ENCODE results near the gene GPR17.

GPR17 gene

DNA sequence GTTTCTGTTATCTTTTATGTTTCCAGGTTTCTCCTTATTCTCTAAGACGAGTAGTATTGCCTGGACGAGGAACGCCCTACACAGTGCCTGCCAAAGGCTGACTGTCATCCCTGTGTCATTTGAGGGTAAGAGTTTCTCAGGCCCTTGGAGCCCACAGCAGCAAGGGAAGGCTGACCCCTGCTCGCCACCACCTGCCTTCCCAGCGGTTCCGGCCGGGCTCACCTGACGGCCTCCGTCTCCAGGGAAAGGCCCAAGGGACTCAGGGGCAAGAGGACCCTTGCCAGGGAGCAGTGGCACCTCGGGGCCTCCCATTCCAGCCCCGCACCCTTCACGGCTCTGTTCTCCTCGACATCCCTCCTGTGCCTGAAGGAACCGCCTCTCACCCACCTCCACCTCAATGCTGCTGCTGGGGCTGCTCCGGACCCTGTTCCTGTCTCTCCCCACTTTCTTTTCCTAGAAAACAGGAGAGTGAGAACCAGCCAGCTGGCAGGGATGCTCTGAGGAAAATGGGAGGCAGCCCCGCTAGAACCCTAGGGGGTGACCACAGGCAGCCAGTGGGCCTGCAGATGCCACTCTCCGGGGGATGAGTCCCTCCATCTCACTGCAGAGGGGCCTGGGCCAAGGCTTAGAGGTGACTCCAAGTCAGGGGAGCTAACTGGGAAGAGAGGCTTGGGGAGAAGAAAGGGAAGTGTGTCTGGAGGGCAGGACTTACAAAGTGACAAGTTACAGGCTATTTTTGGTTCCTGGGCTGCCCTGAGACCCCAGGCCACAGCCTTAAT, 27.5 kb downstream of the GPR17 start:
- H3K27me3 ChIP-seq, result peaks cover 100% of the 10 kb centered on the region
- H3K4me3 ChIP-seq (ENCODE audit: low read depth in 1 of 2, low read length in 1 of 2), result no peak overlapping the region
- peaks cover 0 to 10% of the 10 kb centered on the region in 2 experiments for H3K4me1 ChIP-seq (ENCODE audit: control insufficient read depth in 1 of 2, insufficient read depth in 1 of 2, low read depth in 1 of 2, low read length in 1 of 2)
- no peak overlapping the region for H3K27ac ChIP-seq
- TF ChIP-seq, protein P1, sequence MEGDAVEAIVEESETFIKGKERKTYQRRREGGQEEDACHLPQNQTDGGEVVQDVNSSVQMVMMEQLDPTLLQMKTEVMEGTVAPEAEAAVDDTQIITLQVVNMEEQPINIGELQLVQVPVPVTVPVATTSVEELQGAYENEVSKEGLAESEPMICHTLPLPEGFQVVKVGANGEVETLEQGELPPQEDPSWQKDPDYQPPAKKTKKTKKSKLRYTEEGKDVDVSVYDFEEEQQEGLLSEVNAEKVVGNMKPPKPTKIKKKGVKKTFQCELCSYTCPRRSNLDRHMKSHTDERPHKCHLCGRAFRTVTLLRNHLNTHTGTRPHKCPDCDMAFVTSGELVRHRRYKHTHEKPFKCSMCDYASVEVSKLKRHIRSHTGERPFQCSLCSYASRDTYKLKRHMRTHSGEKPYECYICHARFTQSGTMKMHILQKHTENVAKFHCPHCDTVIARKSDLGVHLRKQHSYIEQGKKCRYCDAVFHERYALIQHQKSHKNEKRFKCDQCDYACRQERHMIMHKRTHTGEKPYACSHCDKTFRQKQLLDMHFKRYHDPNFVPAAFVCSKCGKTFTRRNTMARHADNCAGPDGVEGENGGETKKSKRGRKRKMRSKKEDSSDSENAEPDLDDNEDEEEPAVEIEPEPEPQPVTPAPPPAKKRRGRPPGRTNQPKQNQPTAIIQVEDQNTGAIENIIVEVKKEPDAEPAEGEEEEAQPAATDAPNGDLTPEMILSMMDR (IDR thresholded peaks at IDR 0.05), result no peak
- H3K36me3 ChIP-seq, result no peaks in the 10 kb centered on the region
- H3K9me3 ChIP-seq, result no peaks in the 10 kb centered on the region

DNA sequence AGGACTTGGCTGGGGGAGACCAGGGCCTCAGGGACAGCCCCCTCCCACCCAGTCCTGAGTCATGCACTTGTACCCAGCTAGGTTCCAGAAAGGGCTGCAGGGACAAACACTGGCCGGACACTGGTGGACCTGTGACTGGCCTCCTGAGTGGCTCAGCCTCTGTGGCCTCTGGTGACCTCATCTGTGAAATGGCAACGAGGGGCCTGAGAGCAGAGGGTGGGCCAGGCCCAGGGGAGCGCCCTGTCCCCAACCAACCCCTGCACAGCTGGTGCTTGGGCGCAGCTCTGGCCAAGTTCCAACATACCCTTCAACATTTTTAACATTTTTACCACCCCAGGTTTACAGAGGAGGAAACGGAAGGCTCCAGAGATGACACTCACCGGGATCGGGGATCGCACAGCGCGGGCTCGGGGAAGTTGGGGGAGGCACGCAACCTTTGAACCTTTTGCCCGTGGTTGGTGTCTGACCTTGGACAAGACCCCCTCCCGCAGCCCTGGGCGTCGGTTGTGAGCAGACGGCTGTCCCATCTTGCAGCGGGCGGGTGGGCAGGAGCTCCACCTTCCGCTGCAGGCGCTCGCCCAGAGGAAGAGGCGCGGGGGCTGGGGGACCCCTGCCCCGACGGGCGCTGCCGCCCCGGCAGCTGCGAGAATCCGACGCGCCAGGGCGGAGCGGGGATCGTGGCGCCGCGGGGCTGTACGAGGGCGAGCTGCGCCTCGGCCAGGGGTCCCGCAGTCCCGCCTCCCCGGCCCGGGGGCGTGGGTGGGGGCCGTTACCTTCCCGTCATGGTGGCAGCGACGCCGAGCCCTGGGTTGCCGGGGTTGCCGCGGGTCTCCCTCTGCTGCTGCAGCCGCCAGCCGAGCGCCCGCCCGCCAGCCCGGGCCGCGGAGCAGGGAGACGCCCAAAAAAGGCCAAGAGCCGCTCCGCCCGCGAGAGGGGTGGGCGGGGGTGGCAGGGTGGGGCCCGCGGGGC, 28.6 kb downstream of the GPR17 start:
- Histone ChIP-seq H3K27ac (no peak overlapping the region), H3K27me3 (peaks cover 100% of the 10 kb centered on the region)
- TF ChIP-seq, protein P1 (IDR thresholded peaks at IDR 0.05), result no peak

DNA sequence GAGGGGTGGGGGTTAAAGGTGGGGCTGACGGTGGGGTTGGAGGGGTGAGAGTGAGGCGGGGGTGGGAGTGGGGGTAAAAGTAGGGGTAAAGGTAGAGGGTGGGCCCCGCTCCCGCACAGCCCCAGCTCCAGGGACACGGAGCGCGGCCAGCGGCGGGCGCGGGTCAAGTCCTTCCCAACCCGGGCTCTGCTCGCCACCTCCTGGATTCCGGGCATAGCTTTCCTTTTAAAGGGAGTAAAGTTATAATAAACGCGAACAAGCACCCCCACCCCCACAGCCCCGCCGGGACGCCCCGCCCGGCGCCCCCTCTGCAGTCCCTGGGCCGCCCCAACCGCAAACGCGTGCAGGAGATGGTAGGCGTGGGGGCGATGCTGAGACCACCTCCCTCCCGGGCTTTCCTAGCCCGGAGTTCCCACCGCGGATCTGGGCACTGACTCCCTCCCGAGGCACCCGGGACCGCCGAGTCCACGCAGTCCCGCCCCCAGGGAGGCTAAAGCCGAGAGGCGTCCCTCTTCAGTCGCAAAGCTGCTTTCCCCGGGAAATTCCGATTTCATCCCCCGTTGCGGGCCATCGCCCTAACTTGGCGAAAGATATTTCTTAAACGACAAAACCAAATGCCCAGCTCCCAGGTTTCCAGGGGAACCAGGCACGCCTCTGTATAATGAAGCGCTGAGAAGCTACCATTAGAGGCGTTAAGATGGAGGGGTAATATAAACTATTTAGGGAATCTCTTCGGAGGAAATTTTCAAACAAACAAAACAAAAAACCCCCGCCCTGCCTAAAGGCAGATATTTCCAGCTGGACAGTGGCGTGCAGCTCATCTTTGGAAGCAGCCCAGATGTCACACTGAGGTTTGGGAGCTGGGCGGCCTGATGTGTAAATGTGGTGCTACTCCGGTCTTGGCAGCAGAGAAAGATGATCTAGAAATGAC, 29.6 kb downstream of the GPR17 start, which contains the start of gene LIMS2:
Gene LIMS2 (minus strand): TSS at position 200 of the 931 bp plus-strand sequence. CDS start 506 bp downstream, outside the sequence.
- H3K27me3 ChIP-seq, result peaks cover 100% of the 10 kb centered on the region
- H3K36me3 ChIP-seq, result no peaks in the 10 kb centered on the region
- no peaks in the 10 kb centered on the region for H3K9me3 ChIP-seq
- peaks cover 0 to 10% of the 10 kb centered on the region in 2 experiments for H3K4me1 ChIP-seq (ENCODE audit: control insufficient read depth in 1 of 2, insufficient read depth in 1 of 2, low read depth in 1 of 2, low read length in 1 of 2)
- TF ChIP-seq, protein P1 (IDR thresholded peaks at IDR 0.05), result no peak
- H3K4me3 ChIP-seq (ENCODE audit: low read depth in 1 of 2, low read length in 1 of 2), result no peak within 1 kb of the TSS
- no peak within 1 kb of the TSS for H3K27ac ChIP-seq

More for the DNA sequence above, 28.6 kb downstream of the GPR17 start:
- Histone ChIP-seq H3K36me3 (no peaks in the 10 kb centered on the region), H3K4me1 (ENCODE audit: control insufficient read depth in 1 of 2, insufficient read depth in 1 of 2, low read depth in 1 of 2, low read length in 1 of 2) (peaks cover 0 to 10% of the 10 kb centered on the region in 2 experiments), H3K4me3 (ENCODE audit: low read depth in 1 of 2, low read length in 1 of 2) (no peak overlapping the region), H3K9me3 (no peaks in the 10 kb centered on the region)

DNA sequence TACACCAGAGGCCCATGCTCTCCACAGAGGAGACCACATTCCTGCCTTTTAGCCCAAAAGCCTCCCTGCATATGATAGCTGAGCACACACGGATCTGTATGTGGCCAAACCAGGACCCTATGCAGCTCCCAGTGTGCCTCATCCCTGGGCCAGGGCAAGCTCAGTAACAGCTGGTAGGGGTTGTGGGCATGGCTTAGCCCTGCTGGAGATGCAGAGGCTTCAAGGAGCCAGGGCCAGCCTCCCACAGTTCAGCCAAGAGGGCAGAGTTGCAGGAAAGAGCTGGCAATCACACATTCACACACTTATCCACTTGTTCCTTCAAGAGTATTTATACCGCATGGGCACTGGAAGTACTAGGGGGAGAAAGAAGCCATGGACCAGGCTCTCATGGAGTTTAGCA, 31.0 kb downstream of the GPR17 start:
- TF ChIP-seq, protein P1 (IDR thresholded peaks at IDR 0.05), result no peak
- Histone ChIP-seq H3K27ac (no peak overlapping the region), H3K4me1 (ENCODE audit: control insufficient read depth in 1 of 2, insufficient read depth in 1 of 2, low read depth in 1 of 2, low read length in 1 of 2) (peaks cover 0 to 10% of the 10 kb centered on the region in 2 experiments), H3K36me3 (no peaks in the 10 kb centered on the region), H3K27me3 (peaks cover 99% of the 10 kb centered on the region), H3K4me3 (ENCODE audit: low read depth in 1 of 2, low read length in 1 of 2) (no peak overlapping the region), H3K9me3 (no peaks in the 10 kb centered on the region)

DNA sequence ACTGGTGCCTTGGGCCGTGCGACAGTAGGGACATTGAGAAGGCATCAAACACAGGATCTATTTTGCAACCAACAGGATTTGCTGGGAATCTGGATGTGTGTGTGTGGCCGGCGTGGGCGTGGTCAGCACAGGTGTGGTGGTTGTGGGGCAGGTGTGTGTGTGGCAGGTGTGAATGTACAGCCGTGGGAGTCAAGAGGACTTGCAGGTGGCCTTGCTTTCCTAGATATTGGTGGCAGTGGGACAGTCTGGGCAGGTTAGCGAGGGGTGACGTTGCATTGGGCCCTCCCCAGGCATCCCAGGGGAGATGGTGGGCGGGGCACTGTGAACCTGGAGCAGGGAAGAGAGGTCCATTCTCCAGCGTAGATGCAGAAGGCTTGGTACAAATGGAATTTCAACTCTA, 32.6 kb downstream of the GPR17 start:
- Histone ChIP-seq H3K9me3 (no peaks in the 10 kb centered on the region), H3K4me1 (ENCODE audit: control insufficient read depth in 1 of 2, insufficient read depth in 1 of 2, low read depth in 1 of 2, low read length in 1 of 2) (peaks cover 0 to 10% of the 10 kb centered on the region in 2 experiments), H3K27ac (no peak overlapping the region), H3K36me3 (no peaks in the 10 kb centered on the region), H3K27me3 (peaks cover 90% of the 10 kb centered on the region), H3K4me3 (ENCODE audit: low read depth in 1 of 2, low read length in 1 of 2) (no peak overlapping the region)
- TF ChIP-seq, protein P1 (IDR thresholded peaks at IDR 0.05), result no peak
